HG02763 (cell line): ENCODE data around the gene LIN37.
A peak's percentile ranks its signal among the peaks of the same experiment; 100 is the strongest.

Experiments
- ATAC-seq: cut with Tn5 transposase; IDR thresholded peaks from one replicate; pipeline ENCODE4 v1.9.1; 2021; ENCODE audit warnings: mild to moderate bottlenecking, moderate library complexity; ENCODE audit not compliant: unreplicated experiment

The LIN37 gene, protein sequence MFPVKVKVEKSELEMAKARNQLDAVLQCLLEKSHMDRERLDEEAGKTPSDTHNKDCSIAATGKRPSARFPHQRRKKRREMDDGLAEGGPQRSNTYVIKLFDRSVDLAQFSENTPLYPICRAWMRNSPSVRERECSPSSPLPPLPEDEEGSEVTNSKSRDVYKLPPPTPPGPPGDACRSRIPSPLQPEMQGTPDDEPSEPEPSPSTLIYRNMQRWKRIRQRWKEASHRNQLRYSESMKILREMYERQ

DNA sequence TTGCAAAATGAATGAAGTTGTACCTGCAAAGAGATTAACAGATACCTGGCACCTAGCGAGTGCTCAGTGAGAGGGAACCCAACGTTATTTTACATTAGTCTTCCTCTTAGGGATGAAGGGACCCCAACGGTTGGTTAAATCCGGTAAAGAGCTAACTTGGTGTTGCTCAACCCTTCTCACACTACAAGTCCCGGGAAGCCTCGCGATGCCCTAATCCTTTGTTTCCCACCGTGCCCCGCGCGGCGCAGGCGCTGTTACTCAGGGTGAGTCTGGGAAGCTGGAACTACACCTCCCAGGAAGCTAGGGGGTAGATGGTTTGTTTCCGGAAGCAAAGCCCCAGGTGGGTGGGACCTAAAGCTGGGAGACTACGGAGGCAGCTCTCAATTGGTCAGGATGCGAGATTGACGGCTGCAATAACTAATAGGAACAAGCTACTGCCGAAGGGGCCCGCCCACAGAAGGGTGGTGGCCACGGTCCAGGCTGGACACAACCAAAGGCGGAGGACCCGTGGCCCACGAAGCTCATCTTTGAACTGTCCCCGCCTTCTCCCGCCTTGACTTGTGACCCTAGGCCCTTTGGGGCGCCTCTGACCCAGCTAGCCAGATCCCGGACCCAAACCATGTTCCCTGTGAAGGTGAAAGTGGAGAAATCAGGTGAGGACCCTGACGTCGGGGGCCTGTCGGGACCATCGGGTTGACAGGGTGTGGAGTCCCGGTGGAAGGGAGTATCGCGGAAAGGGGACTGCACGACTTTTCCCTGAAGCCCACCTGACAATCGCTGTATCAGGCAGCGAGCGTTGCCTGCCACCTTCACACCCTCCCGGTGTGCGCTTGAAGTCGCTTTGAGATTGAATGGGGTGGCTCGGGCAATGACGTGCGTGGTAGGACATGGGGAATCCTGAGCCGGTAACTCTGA lies at the start of gene LIN37:
Gene LIN37, plus strand, starts transcription at position 471 of the 915 bp plus-strand sequence. Its CDS starts 149 bp downstream, at position 620.
- ATAC-seq: peak; percentile 77

DNA sequence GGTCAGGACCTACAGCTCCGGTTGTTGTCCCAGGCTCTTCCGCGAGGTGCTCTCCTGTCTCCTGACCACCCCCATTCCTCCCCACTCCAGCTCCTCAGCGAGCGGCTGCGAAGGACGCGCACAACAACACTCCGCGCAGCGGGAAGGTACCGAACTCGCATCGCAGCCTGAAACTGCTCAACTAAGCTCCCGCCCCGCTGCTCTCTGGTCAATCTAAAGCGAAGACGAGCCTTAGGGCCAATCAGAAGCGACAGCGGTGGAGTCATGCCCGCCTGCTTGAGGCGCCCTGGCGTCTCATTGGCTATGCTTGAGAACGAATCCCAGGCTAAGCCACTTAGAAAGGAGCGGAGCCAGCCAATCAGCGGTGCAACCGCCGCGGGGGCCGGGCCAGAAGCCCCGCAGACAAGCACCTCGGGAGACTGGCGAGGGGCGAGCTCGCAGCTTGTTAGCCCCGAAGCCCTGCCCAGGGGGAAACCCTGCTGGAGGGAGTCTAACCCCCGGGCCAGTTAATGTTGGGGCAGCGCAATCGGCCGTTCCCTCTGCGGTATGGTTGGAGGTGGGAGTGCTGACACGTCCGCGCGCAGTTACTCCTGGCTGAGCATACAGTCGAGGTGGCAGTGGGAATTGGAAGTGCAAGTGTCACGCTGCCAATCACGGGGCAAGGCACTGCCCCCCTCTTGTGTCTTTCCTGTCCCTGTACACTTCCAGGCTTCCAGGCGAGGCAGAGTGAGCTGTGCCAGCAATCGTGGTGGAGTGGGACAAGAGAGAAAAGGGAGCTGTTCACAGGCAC lies 46.0 kb upstream of the LIN37 start:
- ATAC-seq: peak; percentile 94

DNA sequence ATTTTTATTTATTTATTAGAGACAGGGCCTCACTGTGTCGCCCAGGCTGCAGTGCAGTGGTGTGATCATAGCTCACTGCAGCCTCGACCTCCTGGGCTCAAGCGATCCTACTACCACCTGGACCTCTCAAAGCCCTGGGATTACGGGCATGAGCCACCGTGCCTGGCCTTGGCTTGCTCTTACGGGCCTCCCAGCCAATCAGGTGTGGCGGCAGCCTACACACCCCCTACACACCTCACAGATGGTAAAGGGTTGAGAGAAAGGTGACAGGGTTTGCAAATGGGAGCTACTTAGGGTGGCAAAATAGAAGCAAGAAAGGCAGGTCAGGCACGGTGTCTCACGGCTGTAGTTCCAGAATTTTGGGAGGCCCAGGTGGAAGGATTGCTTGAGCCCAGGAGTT lies 45.0 kb upstream of the LIN37 start:
- no peak for ATAC-seq

- no peak for ATAC-seq
Measured at GRCh38 chr19:35704218-35704617, 44.2 kb upstream of the LIN37 start, which contains the start of gene ZBTB32. ZBTB32 (plus strand) TSS chr19:35704558; CDS start chr19:35714627, 10,069 bp downstream.

GRCh38 chr19:35708391-35708790 lies 40.0 kb upstream of the LIN37 start:
- ATAC-seq: no peak

- peak; percentile 41 for ATAC-seq
Measured at GRCh38 chr19:35710784-35711723, 37.3 kb upstream of the LIN37 start.

DNA sequence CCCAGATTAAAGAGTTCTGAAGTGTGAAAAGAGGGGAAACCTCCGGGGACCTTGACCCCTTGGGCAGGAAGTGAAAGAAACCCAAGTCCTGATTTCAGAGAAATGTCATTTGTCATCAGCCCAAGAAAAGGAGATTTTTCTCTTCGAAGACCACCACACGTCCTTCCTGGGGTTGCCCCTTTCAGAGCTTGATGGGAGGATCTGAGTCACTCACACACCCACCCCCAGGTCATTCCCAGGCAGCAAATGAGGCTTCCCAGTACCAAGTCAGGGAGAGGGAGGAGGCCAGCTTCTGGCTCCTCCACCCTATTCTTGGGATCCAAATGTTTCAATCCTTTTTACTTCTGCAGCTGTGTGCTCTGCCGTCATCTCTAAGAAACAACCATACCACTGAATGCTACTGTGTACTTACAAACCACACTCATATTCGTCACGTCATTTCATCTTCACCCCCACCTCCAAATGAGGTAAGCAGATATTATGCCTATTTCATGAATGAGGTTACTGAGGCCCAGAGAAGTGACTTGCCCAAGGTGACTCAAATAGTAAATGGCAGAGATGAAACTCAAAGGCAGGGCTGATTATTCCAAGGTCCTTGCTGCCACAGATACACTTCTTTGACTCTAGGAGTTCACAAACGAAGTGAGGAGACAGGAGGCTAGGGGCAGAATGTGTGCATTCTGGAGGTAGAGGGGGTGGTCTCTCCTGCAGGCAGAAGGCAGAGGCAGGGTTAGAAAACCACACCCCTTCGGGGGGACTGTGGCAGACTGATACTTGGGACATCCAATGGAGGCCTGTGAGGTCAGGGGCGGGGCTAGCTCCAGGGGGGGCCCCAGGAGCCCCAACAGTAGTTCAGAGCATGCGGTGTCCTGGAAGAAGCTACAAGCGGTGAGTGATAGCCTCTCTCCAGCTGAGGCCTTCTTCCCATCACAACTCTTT lies 35.5 kb upstream of the LIN37 start:
- no peak for ATAC-seq

GRCh38 chr19:35713506-35713850 lies 34.9 kb upstream of the LIN37 start:
- ATAC-seq: no peak

- ATAC-seq: no peak
Measured at GRCh38 chr19:35713904-35714495, 34.4 kb upstream of the LIN37 start.

- no peak for ATAC-seq
Measured at GRCh38 chr19:35714601-35715354, 33.6 kb upstream of the LIN37 start.

- ATAC-seq: no peak
Measured at GRCh38 chr19:35715355-35715809, 33.0 kb upstream of the LIN37 start.

- ATAC-seq: no peak
Measured at GRCh38 chr19:35715981-35716800, 32.2 kb upstream of the LIN37 start.

DNA sequence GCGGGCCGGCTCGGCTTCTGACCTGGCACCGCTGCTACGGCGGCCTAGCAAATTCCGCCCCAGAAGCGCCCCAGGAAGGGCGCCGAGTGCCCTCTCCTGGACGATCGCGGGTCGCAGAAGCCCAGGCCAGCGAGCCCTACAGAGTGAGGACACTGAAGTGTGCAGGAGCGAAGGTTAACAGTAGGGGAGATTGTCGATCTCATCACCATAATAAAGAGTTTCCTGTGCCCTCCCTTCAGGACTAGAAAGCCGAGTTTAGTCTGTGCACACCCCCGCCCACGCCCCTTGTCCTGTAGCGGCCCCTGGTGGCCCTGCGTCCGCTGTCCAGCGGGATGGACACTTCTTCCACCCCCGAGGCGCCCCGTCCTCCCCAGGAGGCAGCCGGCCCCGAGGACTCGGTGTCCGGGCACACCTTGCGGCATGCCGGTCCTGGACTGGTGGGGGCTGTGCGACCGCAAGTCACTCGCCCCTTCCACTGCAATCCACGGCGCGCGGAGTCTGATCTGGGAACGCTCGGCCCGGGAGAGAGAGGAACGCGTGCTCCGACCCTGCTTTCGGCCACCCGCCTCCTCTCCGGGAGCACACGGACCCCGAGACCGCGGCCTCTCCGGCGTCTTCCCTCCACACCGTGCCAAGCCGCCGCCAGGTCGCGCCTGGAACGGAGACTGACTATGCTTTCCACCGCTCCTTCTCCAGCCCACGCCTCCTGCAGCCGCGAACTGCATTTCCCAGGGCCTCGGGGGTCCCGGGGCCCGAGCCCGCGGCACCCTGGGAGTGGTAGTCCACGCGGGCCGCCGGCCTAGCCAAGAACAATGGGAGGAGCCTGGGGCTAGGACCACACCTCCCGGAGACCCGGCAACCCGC lies 31.3 kb upstream of the LIN37 start:
- ATAC-seq: peak; percentile 63

DNA sequence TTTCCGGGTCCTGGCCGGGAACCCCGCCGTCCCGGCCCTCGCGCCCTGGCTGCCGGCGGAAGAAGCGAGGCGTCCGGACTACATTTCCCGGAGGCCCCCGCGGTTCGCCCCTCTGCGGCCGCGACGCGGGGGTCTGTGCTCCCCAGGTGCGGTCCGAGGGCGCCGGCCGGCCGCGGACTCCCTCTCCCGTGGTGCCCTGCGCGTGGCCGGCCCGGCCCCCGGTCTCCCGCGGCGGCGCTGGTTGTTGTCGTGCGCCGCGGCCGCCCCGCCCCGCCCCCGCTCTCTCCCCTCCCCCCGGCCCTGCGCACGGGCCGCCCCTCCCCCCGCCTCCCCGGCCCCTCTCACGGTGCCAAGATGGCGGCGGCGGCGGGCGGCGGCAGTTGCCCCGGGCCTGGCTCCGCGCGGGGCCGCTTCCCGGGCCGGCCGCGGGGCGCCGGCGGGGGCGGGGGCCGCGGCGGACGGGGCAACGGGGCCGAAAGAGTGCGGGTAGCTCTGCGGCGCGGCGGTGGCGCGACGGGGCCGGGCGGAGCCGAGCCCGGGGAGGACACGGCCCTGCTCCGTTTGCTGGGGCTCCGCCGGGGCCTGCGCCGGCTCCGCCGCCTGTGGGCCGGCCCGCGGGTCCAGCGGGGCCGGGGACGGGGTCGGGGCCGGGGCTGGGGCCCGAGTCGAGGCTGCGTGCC lies 30.6 kb upstream of the LIN37 start, which contains the start of gene KMT2B:
Gene KMT2B, plus strand, starts transcription at position 339 of the 680 bp plus-strand sequence. Its CDS starts 16 bp downstream, at position 355.
- ATAC-seq: peak; percentile 52

DNA sequence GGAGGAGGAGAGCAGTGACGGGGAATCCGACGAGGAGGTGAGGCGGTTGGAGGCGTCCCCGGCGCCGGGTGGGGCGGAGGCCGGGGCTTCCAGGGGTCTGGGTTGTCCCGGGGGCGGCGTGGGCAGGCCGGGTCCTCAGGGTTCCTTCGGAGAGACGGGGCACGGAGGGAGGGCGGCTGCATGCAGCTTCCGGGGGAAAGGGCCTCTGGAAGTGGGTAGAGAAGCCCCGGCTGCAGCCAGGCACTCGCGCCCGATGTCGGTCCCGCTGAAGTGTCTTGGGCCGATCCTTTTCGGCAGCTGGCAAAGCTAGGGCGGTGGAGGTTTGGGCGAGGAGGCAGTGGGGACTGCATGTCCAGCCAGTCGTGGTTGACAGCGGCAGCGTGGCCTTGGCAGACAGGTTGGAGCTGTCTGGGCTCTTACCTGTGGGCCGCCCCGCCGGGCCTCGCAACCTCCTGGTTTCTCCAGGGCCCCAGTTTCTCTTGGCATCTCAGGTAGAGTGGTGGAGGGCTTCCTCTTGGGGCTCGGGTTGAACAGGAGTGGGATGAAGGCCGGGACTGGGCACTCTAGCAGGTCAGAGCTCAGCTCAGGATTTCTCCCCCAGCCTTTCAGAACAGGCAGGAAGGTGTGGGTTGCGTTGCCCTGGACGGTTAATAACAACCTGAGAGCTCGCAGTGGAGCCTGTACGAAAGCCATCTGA lies 29.9 kb upstream of the LIN37 start:
- ATAC-seq: no peak
